Measurements from ENCODE around the gene CDC42. TPM values are rescaled to one million over a fixed set of nuclear protein-coding genes. Genes with fewer than 3 reads are reported as not detected.
A peak's percentile ranks its signal among the peaks of the same experiment; 100 is the strongest.

CDC42 gene
- total and polyA plus RNA-seq, 2 experiments from 2014 or later = 119 to 184 TPM

DNA sequence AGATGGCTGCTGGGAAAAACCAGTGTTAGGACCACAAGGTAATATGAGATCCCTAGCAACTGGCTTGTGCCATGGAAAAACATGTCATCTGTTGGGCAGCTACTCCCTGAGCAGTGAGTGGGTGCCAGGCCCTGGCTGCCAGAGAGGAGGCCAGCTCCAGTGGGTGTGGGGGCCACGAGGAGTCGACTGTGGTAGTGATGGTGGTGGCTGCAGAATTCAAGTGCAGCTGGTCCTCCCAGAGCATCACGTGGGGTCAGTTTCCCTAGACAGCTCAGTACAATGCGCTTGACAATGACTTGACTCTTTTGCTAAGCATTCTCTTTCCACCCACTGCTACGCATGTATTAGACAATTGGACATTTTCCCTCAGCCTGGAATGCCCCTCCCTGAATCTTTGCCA lies 14.5 kb upstream of the CDC42 start:
- H3K9me3 Mint-ChIP-seq = no peaks in the 10 kb centered on the region
- H3K4me3 ChIP-seq = no peak overlapping the region
- H3K79me2 ChIP-seq (replicated peaks; ENCODE audit: insufficient read depth) = no peaks in the 10 kb centered on the region
- ATAC-seq (no peak), DNase-seq (ENCODE audit: low spot score) (no peak)
- TF ChIP-seq ZNF331 (CRISPR knock-in tag; IDR thresholded peaks at IDR 0.05; ENCODE audit: low read depth) = no peak
- TF ChIP-seq, protein P1, sequence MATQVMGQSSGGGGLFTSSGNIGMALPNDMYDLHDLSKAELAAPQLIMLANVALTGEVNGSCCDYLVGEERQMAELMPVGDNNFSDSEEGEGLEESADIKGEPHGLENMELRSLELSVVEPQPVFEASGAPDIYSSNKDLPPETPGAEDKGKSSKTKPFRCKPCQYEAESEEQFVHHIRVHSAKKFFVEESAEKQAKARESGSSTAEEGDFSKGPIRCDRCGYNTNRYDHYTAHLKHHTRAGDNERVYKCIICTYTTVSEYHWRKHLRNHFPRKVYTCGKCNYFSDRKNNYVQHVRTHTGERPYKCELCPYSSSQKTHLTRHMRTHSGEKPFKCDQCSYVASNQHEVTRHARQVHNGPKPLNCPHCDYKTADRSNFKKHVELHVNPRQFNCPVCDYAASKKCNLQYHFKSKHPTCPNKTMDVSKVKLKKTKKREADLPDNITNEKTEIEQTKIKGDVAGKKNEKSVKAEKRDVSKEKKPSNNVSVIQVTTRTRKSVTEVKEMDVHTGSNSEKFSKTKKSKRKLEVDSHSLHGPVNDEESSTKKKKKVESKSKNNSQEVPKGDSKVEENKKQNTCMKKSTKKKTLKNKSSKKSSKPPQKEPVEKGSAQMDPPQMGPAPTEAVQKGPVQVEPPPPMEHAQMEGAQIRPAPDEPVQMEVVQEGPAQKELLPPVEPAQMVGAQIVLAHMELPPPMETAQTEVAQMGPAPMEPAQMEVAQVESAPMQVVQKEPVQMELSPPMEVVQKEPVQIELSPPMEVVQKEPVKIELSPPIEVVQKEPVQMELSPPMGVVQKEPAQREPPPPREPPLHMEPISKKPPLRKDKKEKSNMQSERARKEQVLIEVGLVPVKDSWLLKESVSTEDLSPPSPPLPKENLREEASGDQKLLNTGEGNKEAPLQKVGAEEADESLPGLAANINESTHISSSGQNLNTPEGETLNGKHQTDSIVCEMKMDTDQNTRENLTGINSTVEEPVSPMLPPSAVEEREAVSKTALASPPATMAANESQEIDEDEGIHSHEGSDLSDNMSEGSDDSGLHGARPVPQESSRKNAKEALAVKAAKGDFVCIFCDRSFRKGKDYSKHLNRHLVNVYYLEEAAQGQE (IDR thresholded peaks at IDR 0.05; ENCODE audit: unreplicated experiment) = no peak
- TF ChIP-seq CREB1 (CRISPR knock-in tag; IDR thresholded peaks at IDR 0.05; ENCODE audit: low read depth) = no peak
- no peak for TF ChIP-seq NANOG (IDR thresholded peaks at IDR 0.05; ENCODE audit: borderline replicate concordance)
- TF ChIP-seq POLR2AphosphoS5 (IDR thresholded peaks at IDR 0.05; ENCODE audit: low read depth) = no peak
- TF ChIP-seq, protein P2, sequence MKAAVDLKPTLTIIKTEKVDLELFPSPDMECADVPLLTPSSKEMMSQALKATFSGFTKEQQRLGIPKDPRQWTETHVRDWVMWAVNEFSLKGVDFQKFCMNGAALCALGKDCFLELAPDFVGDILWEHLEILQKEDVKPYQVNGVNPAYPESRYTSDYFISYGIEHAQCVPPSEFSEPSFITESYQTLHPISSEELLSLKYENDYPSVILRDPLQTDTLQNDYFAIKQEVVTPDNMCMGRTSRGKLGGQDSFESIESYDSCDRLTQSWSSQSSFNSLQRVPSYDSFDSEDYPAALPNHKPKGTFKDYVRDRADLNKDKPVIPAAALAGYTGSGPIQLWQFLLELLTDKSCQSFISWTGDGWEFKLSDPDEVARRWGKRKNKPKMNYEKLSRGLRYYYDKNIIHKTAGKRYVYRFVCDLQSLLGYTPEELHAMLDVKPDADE (IDR thresholded peaks at IDR 0.05) = no peak
- TF ChIP-seq EZH2phosphoT487 (IDR thresholded peaks at IDR 0.05; ENCODE audit: unreplicated experiment) = no peak
- TF ChIP-seq, protein P3, sequence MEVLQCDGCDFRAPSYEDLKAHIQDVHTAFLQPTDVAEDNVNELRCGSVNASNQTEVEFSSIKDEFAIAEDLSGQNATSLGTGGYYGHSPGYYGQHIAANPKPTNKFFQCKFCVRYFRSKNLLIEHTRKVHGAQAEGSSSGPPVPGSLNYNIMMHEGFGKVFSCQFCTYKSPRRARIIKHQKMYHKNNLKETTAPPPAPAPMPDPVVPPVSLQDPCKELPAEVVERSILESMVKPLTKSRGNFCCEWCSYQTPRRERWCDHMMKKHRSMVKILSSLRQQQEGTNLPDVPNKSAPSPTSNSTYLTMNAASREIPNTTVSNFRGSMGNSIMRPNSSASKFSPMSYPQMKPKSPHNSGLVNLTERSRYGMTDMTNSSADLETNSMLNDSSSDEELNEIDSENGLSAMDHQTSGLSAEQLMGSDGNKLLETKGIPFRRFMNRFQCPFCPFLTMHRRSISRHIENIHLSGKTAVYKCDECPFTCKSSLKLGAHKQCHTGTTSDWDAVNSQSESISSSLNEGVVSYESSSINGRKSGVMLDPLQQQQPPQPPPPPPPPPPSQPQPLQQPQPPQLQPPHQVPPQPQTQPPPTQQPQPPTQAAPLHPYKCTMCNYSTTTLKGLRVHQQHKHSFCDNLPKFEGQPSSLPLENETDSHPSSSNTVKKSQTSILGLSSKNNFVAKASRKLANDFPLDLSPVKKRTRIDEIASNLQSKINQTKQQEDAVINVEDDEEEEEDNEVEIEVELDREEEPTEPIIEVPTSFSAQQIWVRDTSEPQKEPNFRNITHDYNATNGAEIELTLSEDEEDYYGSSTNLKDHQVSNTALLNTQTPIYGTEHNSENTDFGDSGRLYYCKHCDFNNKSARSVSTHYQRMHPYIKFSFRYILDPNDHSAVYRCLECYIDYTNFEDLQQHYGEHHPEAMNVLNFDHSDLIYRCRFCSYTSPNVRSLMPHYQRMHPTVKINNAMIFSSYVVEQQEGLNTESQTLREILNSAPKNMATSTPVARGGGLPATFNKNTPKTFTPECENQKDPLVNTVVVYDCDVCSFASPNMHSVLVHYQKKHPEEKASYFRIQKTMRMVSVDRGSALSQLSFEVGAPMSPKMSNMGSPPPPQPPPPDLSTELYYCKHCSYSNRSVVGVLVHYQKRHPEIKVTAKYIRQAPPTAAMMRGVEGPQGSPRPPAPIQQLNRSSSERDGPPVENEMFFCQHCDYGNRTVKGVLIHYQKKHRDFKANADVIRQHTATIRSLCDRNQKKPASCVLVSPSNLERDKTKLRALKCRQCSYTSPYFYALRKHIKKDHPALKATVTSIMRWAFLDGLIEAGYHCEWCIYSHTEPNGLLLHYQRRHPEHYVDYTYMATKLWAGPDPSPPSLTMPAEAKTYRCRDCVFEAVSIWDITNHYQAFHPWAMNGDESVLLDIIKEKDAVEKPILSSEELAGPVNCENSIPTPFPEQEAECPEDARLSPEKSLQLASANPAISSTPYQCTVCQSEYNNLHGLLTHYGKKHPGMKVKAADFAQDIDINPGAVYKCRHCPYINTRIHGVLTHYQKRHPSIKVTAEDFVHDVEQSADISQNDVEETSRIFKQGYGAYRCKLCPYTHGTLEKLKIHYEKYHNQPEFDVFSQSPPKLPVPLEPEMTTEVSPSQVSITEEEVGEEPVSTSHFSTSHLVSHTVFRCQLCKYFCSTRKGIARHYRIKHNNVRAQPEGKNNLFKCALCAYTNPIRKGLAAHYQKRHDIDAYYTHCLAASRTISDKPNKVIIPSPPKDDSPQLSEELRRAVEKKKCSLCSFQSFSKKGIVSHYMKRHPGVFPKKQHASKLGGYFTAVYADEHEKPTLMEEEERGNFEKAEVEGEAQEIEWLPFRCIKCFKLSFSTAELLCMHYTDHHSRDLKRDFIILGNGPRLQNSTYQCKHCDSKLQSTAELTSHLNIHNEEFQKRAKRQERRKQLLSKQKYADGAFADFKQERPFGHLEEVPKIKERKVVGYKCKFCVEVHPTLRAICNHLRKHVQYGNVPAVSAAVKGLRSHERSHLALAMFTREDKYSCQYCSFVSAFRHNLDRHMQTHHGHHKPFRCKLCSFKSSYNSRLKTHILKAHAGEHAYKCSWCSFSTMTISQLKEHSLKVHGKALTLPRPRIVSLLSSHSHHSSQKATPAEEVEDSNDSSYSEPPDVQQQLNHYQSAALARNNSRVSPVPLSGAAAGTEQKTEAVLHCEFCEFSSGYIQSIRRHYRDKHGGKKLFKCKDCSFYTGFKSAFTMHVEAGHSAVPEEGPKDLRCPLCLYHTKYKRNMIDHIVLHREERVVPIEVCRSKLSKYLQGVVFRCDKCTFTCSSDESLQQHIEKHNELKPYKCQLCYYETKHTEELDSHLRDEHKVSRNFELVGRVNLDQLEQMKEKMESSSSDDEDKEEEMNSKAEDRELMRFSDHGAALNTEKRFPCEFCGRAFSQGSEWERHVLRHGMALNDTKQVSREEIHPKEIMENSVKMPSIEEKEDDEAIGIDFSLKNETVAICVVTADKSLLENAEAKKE (CRISPR knock-in tag; IDR thresholded peaks at IDR 0.05) = no peak
- TF ChIP-seq, protein P4, sequence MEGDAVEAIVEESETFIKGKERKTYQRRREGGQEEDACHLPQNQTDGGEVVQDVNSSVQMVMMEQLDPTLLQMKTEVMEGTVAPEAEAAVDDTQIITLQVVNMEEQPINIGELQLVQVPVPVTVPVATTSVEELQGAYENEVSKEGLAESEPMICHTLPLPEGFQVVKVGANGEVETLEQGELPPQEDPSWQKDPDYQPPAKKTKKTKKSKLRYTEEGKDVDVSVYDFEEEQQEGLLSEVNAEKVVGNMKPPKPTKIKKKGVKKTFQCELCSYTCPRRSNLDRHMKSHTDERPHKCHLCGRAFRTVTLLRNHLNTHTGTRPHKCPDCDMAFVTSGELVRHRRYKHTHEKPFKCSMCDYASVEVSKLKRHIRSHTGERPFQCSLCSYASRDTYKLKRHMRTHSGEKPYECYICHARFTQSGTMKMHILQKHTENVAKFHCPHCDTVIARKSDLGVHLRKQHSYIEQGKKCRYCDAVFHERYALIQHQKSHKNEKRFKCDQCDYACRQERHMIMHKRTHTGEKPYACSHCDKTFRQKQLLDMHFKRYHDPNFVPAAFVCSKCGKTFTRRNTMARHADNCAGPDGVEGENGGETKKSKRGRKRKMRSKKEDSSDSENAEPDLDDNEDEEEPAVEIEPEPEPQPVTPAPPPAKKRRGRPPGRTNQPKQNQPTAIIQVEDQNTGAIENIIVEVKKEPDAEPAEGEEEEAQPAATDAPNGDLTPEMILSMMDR (conservative IDR thresholded peaks at IDR 0.05; ENCODE audit: low read depth in 2 of 2) = no peak
- TF ChIP-seq EZH2 (IDR thresholded peaks at IDR 0.05; ENCODE audit: low read depth, unreplicated experiment) = no peak
- no peak for TF ChIP-seq STAT1 (IDR thresholded peaks at IDR 0.05; ENCODE audit: unreplicated experiment)
- no peak for TF ChIP-seq JUNB (IDR thresholded peaks at IDR 0.05; ENCODE audit: unreplicated experiment)
- TF ChIP-seq ZNF114 (CRISPR knock-in tag; IDR thresholded peaks at IDR 0.05) = no peak
- H3K4me1 Mint-ChIP-seq = peaks cover 18% of the 10 kb centered on the region
- H3K36me3 Mint-ChIP-seq (ENCODE audit: low read depth) = no peaks in the 10 kb centered on the region
- H2AFZ ChIP-seq = no peak overlapping the region; the same call in 1 of the 2 replicates
- no peak overlapping the region for H3K27ac ChIP-seq (ENCODE audit: low read depth)
- peaks cover 21% of the 10 kb centered on the region; the same call in 1 of the 2 replicates for H3K4me1 ChIP-seq (ENCODE audit: insufficient read depth)
- 0 out of 2 replicates have a peak overlapping the region, but pooled peaks have one; percentile 59 for H3K4me2 ChIP-seq
- no peak overlapping the region for H3K27ac Mint-ChIP-seq
- peaks cover 3% of the 10 kb centered on the region; the same call in 1 of the 2 replicates for H3K9me2 ChIP-seq (ENCODE audit: insufficient read depth)
- H3K27me3 ChIP-seq (ENCODE audit: insufficient read depth) = no peaks in the 10 kb centered on the region
- H4K20me1 ChIP-seq (replicated peaks; ENCODE audit: insufficient read depth) = no peaks in the 10 kb centered on the region
- 0 out of 2 replicates have a peak, but pooled peaks cover 4% of the 10 kb centered on the region for H3F3A ChIP-seq (replicated peaks; ENCODE audit: low read depth)
- H3K27me3 Mint-ChIP-seq (ENCODE audit: insufficient read depth, low read depth, poor library complexity) = peaks cover 6% of the 10 kb centered on the region
- H3K36me3 ChIP-seq (ENCODE audit: insufficient read depth) = no peaks in the 10 kb centered on the region
- H3K4me3 Mint-ChIP-seq = no peak overlapping the region
